ENCODE measurements around the gene RBM39.
A peak's percentile ranks its signal among the peaks of the same experiment; 100 is the strongest.

The RBM39 gene

DNA sequence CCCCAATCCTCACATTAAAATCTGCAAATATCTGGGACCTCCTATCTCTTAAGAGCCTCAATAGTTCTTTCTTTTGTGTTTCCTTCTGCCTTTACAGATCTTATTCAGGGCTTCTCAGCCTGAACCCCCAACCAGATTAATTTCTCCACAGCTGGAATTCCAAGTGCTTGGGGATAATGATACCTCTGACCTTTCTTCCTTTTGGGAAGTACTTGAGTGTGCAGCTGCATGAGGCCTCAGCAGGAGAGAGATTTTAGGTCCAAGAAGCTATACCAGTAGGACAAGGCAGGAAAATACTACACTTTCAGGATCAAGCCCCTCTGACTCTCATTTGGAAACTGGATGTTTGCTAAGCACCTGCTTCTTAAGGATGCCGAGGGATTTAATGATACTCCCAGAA is 32.3 kb upstream of the RBM39 start:
- Histone ChIP-seq H3K79me2 (ENCODE audit: insufficient read depth, low read length) (peaks cover 69% of the 10 kb centered on the region), H3F3A (ENCODE audit: insufficient read depth) (peaks cover 22% of the 10 kb centered on the region), H2AFZ (ENCODE audit: low read depth, low read length, severe bottlenecking) (no peak overlapping the region), H4K20me1 (ENCODE audit: low read depth, low read length) (no peaks in the 10 kb centered on the region; the same call in 1 of the 2 replicates), H3K4me3 (ENCODE audit: insufficient read depth, low read length, poor library complexity, severe bottlenecking) (no peak overlapping the region), H3K27me3 (ENCODE audit: low read length) (no peaks in the 10 kb centered on the region), H3K9me2 (replicated peaks; ENCODE audit: insufficient read depth, low read length) (no peaks in the 10 kb centered on the region), H3K9me3 (ENCODE audit: insufficient read depth, low read length) (no peaks in the 10 kb centered on the region), H3K9ac (ENCODE audit: low read length) (no peak overlapping the region), H3K27ac (ENCODE audit: low read depth, low read length) (no peak overlapping the region), H3K4me2 (ENCODE audit: low read depth, low read length, poor library complexity, severe bottlenecking) (peak overlapping the region; percentile 1), H3K36me3 (ENCODE audit: low read length) (no peaks in the 10 kb centered on the region)
- TF ChIP-seq, protein P1, sequence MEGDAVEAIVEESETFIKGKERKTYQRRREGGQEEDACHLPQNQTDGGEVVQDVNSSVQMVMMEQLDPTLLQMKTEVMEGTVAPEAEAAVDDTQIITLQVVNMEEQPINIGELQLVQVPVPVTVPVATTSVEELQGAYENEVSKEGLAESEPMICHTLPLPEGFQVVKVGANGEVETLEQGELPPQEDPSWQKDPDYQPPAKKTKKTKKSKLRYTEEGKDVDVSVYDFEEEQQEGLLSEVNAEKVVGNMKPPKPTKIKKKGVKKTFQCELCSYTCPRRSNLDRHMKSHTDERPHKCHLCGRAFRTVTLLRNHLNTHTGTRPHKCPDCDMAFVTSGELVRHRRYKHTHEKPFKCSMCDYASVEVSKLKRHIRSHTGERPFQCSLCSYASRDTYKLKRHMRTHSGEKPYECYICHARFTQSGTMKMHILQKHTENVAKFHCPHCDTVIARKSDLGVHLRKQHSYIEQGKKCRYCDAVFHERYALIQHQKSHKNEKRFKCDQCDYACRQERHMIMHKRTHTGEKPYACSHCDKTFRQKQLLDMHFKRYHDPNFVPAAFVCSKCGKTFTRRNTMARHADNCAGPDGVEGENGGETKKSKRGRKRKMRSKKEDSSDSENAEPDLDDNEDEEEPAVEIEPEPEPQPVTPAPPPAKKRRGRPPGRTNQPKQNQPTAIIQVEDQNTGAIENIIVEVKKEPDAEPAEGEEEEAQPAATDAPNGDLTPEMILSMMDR (IDR thresholded peaks at IDR 0.05; ENCODE audit: insufficient read depth, low read length, poor library complexity, severe bottlenecking): no peak
- TF ChIP-seq EZH2phosphoT487 (conservative IDR thresholded peaks at IDR 0.05; ENCODE audit: low read length): no peak

DNA sequence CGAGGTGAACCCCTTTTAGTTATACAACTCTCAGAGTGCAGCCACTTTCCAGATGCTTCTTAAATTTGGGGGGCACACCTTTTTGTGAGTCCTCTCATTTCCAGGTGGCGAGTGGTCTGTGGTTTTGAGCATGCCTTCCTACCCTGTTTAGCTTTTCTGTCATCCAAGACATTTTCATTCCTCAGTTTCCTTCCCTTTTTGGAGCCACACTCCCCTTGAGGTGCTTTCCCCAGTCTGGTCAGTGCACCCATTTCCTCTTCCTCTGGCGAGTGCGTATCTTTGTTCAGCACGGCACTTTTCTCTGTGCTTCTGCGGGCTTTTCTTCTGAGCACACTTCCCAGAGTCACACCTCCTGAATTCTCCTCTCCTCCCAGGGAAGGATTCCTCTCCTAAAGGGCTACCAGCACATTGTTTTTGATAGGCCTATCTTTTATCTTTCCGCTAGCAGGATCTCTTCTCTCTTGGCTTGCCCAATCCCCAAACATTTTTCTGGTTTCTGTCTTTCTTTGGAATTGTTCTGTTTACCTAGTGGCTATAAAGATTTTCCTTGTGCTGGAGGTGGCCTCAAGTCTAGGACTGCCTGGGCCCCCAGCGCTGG is 31.2 kb upstream of the RBM39 start:
- Histone ChIP-seq H2AFZ (ENCODE audit: low read depth, low read length, severe bottlenecking) (no peak overlapping the region), H3K4me2 (ENCODE audit: low read depth, low read length, poor library complexity, severe bottlenecking) (peak overlapping the region; percentile 91), H3K4me3 (ENCODE audit: insufficient read depth, low read length, poor library complexity, severe bottlenecking) (peak overlapping the region; percentile 81), H3F3A (ENCODE audit: insufficient read depth) (peaks cover 30% of the 10 kb centered on the region), H3K36me3 (ENCODE audit: low read length) (no peaks in the 10 kb centered on the region), H3K27ac (ENCODE audit: low read depth, low read length) (peak overlapping the region; percentile 33), H3K9ac (ENCODE audit: low read length) (peak overlapping the region; percentile 61), H3K79me2 (ENCODE audit: insufficient read depth, low read length) (peaks cover 58% of the 10 kb centered on the region), H4K20me1 (ENCODE audit: low read depth, low read length) (no peaks in the 10 kb centered on the region; the same call in 1 of the 2 replicates), H3K9me3 (ENCODE audit: insufficient read depth, low read length) (no peaks in the 10 kb centered on the region), H3K27me3 (ENCODE audit: low read length) (no peaks in the 10 kb centered on the region), H3K9me2 (replicated peaks; ENCODE audit: insufficient read depth, low read length) (no peaks in the 10 kb centered on the region)
- TF ChIP-seq, protein P1 (IDR thresholded peaks at IDR 0.05; ENCODE audit: insufficient read depth, low read length, poor library complexity, severe bottlenecking): no peak
- no peak for TF ChIP-seq EZH2phosphoT487 (conservative IDR thresholded peaks at IDR 0.05; ENCODE audit: low read length)

DNA sequence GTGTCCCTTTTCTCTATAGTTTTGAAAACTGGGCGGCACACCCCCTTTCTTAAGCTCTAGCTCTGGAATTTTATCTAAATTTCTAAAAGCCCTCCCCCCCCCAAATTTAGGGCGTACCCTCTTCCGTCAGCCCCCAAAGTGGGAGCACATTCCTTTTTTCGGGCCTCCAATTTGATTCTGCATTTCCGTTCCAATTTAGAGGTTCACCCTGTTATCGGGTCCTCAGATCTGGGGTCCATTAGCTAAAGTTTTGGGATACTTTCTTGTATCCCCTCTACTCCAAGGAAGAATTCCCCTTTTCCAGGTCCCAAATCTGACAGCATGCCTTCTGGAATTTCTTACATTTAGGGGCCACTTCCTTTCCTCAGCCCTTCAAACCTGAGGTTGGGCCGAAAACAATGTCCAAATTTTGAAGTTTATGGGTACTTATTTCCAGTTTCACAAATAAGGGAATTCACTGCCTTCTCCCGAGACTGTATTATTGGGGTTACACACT is 30.6 kb upstream of the RBM39 start:
- H3K9ac ChIP-seq (ENCODE audit: low read length): peak overlapping the region; percentile 61
- no peaks in the 10 kb centered on the region; the same call in 1 of the 2 replicates for H4K20me1 ChIP-seq (ENCODE audit: low read depth, low read length)
- H3K4me2 ChIP-seq (ENCODE audit: low read depth, low read length, poor library complexity, severe bottlenecking): peak overlapping the region; percentile 91
- H3K36me3 ChIP-seq (ENCODE audit: low read length): no peaks in the 10 kb centered on the region
- H3F3A ChIP-seq (ENCODE audit: insufficient read depth): peaks cover 30% of the 10 kb centered on the region
- H3K27ac ChIP-seq (ENCODE audit: low read depth, low read length): peak overlapping the region; percentile 33
- H3K79me2 ChIP-seq (ENCODE audit: insufficient read depth, low read length): peaks cover 52% of the 10 kb centered on the region
- no peaks in the 10 kb centered on the region for H3K9me3 ChIP-seq (ENCODE audit: insufficient read depth, low read length)
- H3K9me2 ChIP-seq (replicated peaks; ENCODE audit: insufficient read depth, low read length): no peaks in the 10 kb centered on the region
- no peaks in the 10 kb centered on the region for H3K27me3 ChIP-seq (ENCODE audit: low read length)
- peak overlapping the region; percentile 4 for H2AFZ ChIP-seq (ENCODE audit: low read depth, low read length, severe bottlenecking)
- TF ChIP-seq, protein P1 (IDR thresholded peaks at IDR 0.05; ENCODE audit: insufficient read depth, low read length, poor library complexity, severe bottlenecking): no peak
- no peak for TF ChIP-seq EZH2phosphoT487 (conservative IDR thresholded peaks at IDR 0.05; ENCODE audit: low read length)
- H3K4me3 ChIP-seq (ENCODE audit: insufficient read depth, low read length, poor library complexity, severe bottlenecking): peak overlapping the region; percentile 81

Data from SU-DHL-6 (cell line).